ENCODE measurements around the gene PIK3IP1.

The PIK3IP1 gene

GRCh38 chr22:31278151-31278621, 14.1 kb downstream of the PIK3IP1 start:
- DNase-seq = no peak

GRCh38 chr22:31277741-31278140, 14.5 kb downstream of the PIK3IP1 start:
- DNase-seq = no peak

- no peak for DNase-seq
Observed at GRCh38 chr22:31276426-31277167, 15.7 kb downstream of the PIK3IP1 start.

GRCh38 chr22:31275576-31275975, 16.7 kb downstream of the PIK3IP1 start:
- DNase-seq = no peak

GRCh38 chr22:31275018-31275417, 17.3 kb downstream of the PIK3IP1 start:
- DNase-seq = no peak

GRCh38 chr22:31274017-31274416, 18.3 kb downstream of the PIK3IP1 start:
- no peak for DNase-seq

- no peak for DNase-seq
Observed at GRCh38 chr22:31272522-31273446, 19.5 kb downstream of the PIK3IP1 start.

GRCh38 chr22:31271485-31271884, 20.8 kb downstream of the PIK3IP1 start:
- DNase-seq = no peak

- DNase-seq = no peak
Observed at GRCh38 chr22:31271026-31271425, 21.3 kb downstream of the PIK3IP1 start.

- no peak for DNase-seq
Observed at GRCh38 chr22:31269892-31270579, 22.3 kb downstream of the PIK3IP1 start.

- DNase-seq = no peak
Observed at GRCh38 chr22:31268281-31268680, 24.0 kb downstream of the PIK3IP1 start.

- no peak for DNase-seq
Observed at GRCh38 chr22:31263896-31264640, 28.2 kb downstream of the PIK3IP1 start.

GRCh38 chr22:31262312-31263133, 29.8 kb downstream of the PIK3IP1 start:
- DNase-seq = no peak

GRCh38 chr22:31260474-31260856, 31.8 kb downstream of the PIK3IP1 start:
- DNase-seq = no peak

- no peak for DNase-seq
Observed at GRCh38 chr22:31259798-31260473, 32.4 kb downstream of the PIK3IP1 start.

GRCh38 chr22:31253949-31254348, 38.3 kb downstream of the PIK3IP1 start:
- no peak for DNase-seq

GRCh38 chr22:31250740-31251600, 41.3 kb downstream of the PIK3IP1 start:
- no peak for DNase-seq

GRCh38 chr22:31248965-31249958, 43.0 kb downstream of the PIK3IP1 start:
- DNase-seq = no peak
